ENCODE measurements around the gene HS3ST2. TPM values are rescaled to one million over a fixed set of nuclear protein-coding genes. Genes with fewer than 3 reads are reported as not detected.

HS3ST2 gene
- total RNA-seq, 1 experiment from 2014 or later = not detected

GRCh38 chr16:22848451-22848850, 34.5 kb downstream of the HS3ST2 start:
- H3K9me3 Mint-ChIP-seq (ENCODE audit: low read depth, unreplicated experiment) = no peaks in the 10 kb centered on the region
- H3K27ac Mint-ChIP-seq (ENCODE audit: unreplicated experiment) = no peak overlapping the region
- H3K4me1 Mint-ChIP-seq (ENCODE audit: low read depth, unreplicated experiment) = peaks cover 9% of the 10 kb centered on the region
- peaks cover 31% of the 10 kb centered on the region for H3K27me3 Mint-ChIP-seq (ENCODE audit: unreplicated experiment)
- no peak for TF ChIP-seq CTCF (IDR thresholded peaks at IDR 0.05; ENCODE audit: unreplicated experiment)
- no peak overlapping the region for H3K4me3 Mint-ChIP-seq (ENCODE audit: low read depth, unreplicated experiment)
- H3K36me3 Mint-ChIP-seq (ENCODE audit: insufficient read depth, unreplicated experiment) = no peaks in the 10 kb centered on the region
- intact Hi-C loops (cut with micrococcal nuclease; ENCODE audit: unreplicated experiment) = no loop called here
- BruUV-seq (replicated peaks) = no TSS peak
- CTCF ChIA-PET = interaction anchor here (1.2 kb wide), 1 partner anchor 10 kb away, joined by 7 read pairs; no protein-coding TSS in a partner anchor
- no peak for DNase-seq

GRCh38 chr16:22849517-22849916, 35.6 kb downstream of the HS3ST2 start:
- Mint-ChIP-seq H3K36me3 (ENCODE audit: insufficient read depth, unreplicated experiment) (no peaks in the 10 kb centered on the region), H3K4me1 (ENCODE audit: low read depth, unreplicated experiment) (peaks cover 9% of the 10 kb centered on the region), H3K9me3 (ENCODE audit: low read depth, unreplicated experiment) (no peaks in the 10 kb centered on the region), H3K27ac (ENCODE audit: unreplicated experiment) (no peak overlapping the region), H3K4me3 (ENCODE audit: low read depth, unreplicated experiment) (no peak overlapping the region), H3K27me3 (ENCODE audit: unreplicated experiment) (peaks cover 42% of the 10 kb centered on the region)
- CTCF ChIA-PET = interaction anchor here (0.7 kb wide), 1 partner anchor 1247 kb away, joined by 3 read pairs; no protein-coding TSS in a partner anchor
- no peak for DNase-seq
- BruUV-seq (replicated peaks) = no TSS peak
- intact Hi-C loops (cut with micrococcal nuclease; ENCODE audit: unreplicated experiment) = no loop called here
- TF ChIP-seq CTCF (IDR thresholded peaks at IDR 0.05; ENCODE audit: unreplicated experiment) = no peak

GRCh38 chr16:22855231-22855630, 41.3 kb downstream of the HS3ST2 start:
- DNase-seq = no peak
- intact Hi-C loops (cut with micrococcal nuclease; ENCODE audit: unreplicated experiment) = no loop called here
- no peak for TF ChIP-seq CTCF (IDR thresholded peaks at IDR 0.05; ENCODE audit: unreplicated experiment)
- no TSS peak for BruUV-seq (replicated peaks)
- no peak overlapping the region for H3K4me3 Mint-ChIP-seq (ENCODE audit: low read depth, unreplicated experiment)
- no peak overlapping the region for H3K27ac Mint-ChIP-seq (ENCODE audit: unreplicated experiment)
- no peaks in the 10 kb centered on the region for H3K36me3 Mint-ChIP-seq (ENCODE audit: insufficient read depth, unreplicated experiment)
- H3K27me3 Mint-ChIP-seq (ENCODE audit: unreplicated experiment) = peaks cover 61% of the 10 kb centered on the region
- H3K9me3 Mint-ChIP-seq (ENCODE audit: low read depth, unreplicated experiment) = no peaks in the 10 kb centered on the region
- no peaks in the 10 kb centered on the region for H3K4me1 Mint-ChIP-seq (ENCODE audit: low read depth, unreplicated experiment)
- CTCF ChIA-PET = interaction anchor here (0.6 kb wide), 1 partner anchor 146 kb away, joined by 4 read pairs; no protein-coding TSS in a partner anchor

GRCh38 chr16:22857296-22858025, 43.5 kb downstream of the HS3ST2 start:
- no peak for TF ChIP-seq CTCF (IDR thresholded peaks at IDR 0.05; ENCODE audit: unreplicated experiment)
- intact Hi-C loops (cut with micrococcal nuclease; ENCODE audit: unreplicated experiment) = no loop called here
- H3K36me3 Mint-ChIP-seq (ENCODE audit: insufficient read depth, unreplicated experiment) = peaks cover 7% of the 10 kb centered on the region
- no peaks in the 10 kb centered on the region for H3K4me1 Mint-ChIP-seq (ENCODE audit: low read depth, unreplicated experiment)
- no peak overlapping the region for H3K27ac Mint-ChIP-seq (ENCODE audit: unreplicated experiment)
- H3K27me3 Mint-ChIP-seq (ENCODE audit: unreplicated experiment) = peaks cover 42% of the 10 kb centered on the region
- H3K4me3 Mint-ChIP-seq (ENCODE audit: low read depth, unreplicated experiment) = no peak overlapping the region
- CTCF ChIA-PET = no interaction called here
- no peaks in the 10 kb centered on the region for H3K9me3 Mint-ChIP-seq (ENCODE audit: low read depth, unreplicated experiment)
- no peak for DNase-seq
- BruUV-seq (replicated peaks) = no TSS peak
